ENCODE data around the gene CCDC170. TPM values are rescaled to one million over a fixed set of nuclear protein-coding genes. Genes with fewer than 3 reads are reported as not detected.

Gene CCDC170
- total RNA-seq, 4 donors from 2014 or later: 0.35 to 1.7 (median 1.5) TPM; not detected in 1

GRCh38 chr6:151499551-151499950 lies 5.7 kb downstream of the CCDC170 start:
- H3K9me3 ChIP-seq: no peaks in the 10 kb centered on the region
- H3K4me1 ChIP-seq: peaks cover 0 to 3% (median 0%) of the 10 kb centered on the region in 4 donors
- no peak for TF ChIP-seq POLR2A (IDR thresholded peaks at IDR 0.05)
- TF ChIP-seq CTCF (IDR thresholded peaks at IDR 0.05): no peak
- no peaks in the 10 kb centered on the region for H3K27me3 ChIP-seq
- no peaks in the 10 kb centered on the region for H3K36me3 ChIP-seq
- DNase-seq: no peak
- no peak overlapping the region for H3K27ac ChIP-seq
- H3K4me3 ChIP-seq: no peak overlapping the region

- no peaks in the 10 kb centered on the region for H3K27me3 ChIP-seq
- no peak overlapping the region for H3K27ac ChIP-seq
- TF ChIP-seq CTCF (IDR thresholded peaks at IDR 0.05) (no peak), POLR2A (IDR thresholded peaks at IDR 0.05) (no peak)
- H3K36me3 ChIP-seq: no peaks in the 10 kb centered on the region
- no peak overlapping the region for H3K4me3 ChIP-seq
- DNase-seq: no peak
- H3K9me3 ChIP-seq: no peaks in the 10 kb centered on the region
- H3K4me1 ChIP-seq: no peaks in the 10 kb centered on the region
Observed at GRCh38 chr6:151501511-151502136, 7.8 kb downstream of the CCDC170 start.

GRCh38 chr6:151502499-151502898 lies 8.7 kb downstream of the CCDC170 start:
- no peaks in the 10 kb centered on the region for H3K27me3 ChIP-seq
- H3K36me3 ChIP-seq: no peaks in the 10 kb centered on the region
- H3K27ac ChIP-seq: no peak overlapping the region
- H3K4me1 ChIP-seq: no peaks in the 10 kb centered on the region
- no peaks in the 10 kb centered on the region for H3K9me3 ChIP-seq
- no peak for DNase-seq
- no peak overlapping the region for H3K4me3 ChIP-seq
- TF ChIP-seq POLR2A (IDR thresholded peaks at IDR 0.05) (no peak), CTCF (IDR thresholded peaks at IDR 0.05) (no peak)

- Histone ChIP-seq H3K4me3 (no peak overlapping the region), H3K27ac (no peak overlapping the region), H3K9me3 (no peaks in the 10 kb centered on the region), H3K36me3 (no peaks in the 10 kb centered on the region), H3K27me3 (no peaks in the 10 kb centered on the region), H3K4me1 (no peaks in the 10 kb centered on the region)
- TF ChIP-seq CTCF (IDR thresholded peaks at IDR 0.05) (no peak), POLR2A (IDR thresholded peaks at IDR 0.05) (no peak)
- no peak for DNase-seq
Observed at GRCh38 chr6:151506761-151507160, 12.9 kb downstream of the CCDC170 start.

GRCh38 chr6:151509048-151509447 lies 15.2 kb downstream of the CCDC170 start:
- Histone ChIP-seq H3K36me3 (no peaks in the 10 kb centered on the region), H3K27ac (no peak overlapping the region), H3K4me1 (no peaks in the 10 kb centered on the region), H3K27me3 (no peaks in the 10 kb centered on the region), H3K9me3 (no peaks in the 10 kb centered on the region), H3K4me3 (no peak overlapping the region)
- DNase-seq: no peak
- no peak for TF ChIP-seq CTCF (IDR thresholded peaks at IDR 0.05)
- no peak for TF ChIP-seq POLR2A (IDR thresholded peaks at IDR 0.05)

- DNase-seq: no peak
- TF ChIP-seq POLR2A (IDR thresholded peaks at IDR 0.05) (no peak), CTCF (IDR thresholded peaks at IDR 0.05) (no peak)
- H3K9me3 ChIP-seq: no peaks in the 10 kb centered on the region
Observed at GRCh38 chr6:151512481-151512880, 18.7 kb downstream of the CCDC170 start.

More at GRCh38 chr6:151512481-151512880, 18.7 kb downstream of the CCDC170 start:
- Histone ChIP-seq H3K36me3 (no peaks in the 10 kb centered on the region), H3K4me3 (no peak overlapping the region), H3K27me3 (no peaks in the 10 kb centered on the region), H3K27ac (no peak overlapping the region), H3K4me1 (no peaks in the 10 kb centered on the region)

All from Peyer's patch (tissue), 4 donors.